Testis (tissue), 2 donors: Measurements from ENCODE around the gene MGLL.

Experiments used
- POLR2A ChIP-seq: fragments of 450-650 bp; IDR thresholded peaks from one replicate; pipeline ENCODE4 v1.6.1; 2017; ENCODE audit warnings: antibody characterized with exemption, mild to moderate bottlenecking, moderate library complexity
- TF ChIP-seq, protein P1 (sequence below), 3 experiments: fragments of 450-650 bp in 2 of 3; fragments of 200-600 bp in 1 of 3; sonication (generic) in 1 of 3; IDR thresholded peaks; one replicate each; pipeline ENCODE4 v1.5.1; 2016 to 2019; ENCODE audit warnings: antibody characterized with exemption in 3 of 3, mild to moderate bottlenecking in 2 of 3, moderate library complexity in 1 of 3

DNA sequence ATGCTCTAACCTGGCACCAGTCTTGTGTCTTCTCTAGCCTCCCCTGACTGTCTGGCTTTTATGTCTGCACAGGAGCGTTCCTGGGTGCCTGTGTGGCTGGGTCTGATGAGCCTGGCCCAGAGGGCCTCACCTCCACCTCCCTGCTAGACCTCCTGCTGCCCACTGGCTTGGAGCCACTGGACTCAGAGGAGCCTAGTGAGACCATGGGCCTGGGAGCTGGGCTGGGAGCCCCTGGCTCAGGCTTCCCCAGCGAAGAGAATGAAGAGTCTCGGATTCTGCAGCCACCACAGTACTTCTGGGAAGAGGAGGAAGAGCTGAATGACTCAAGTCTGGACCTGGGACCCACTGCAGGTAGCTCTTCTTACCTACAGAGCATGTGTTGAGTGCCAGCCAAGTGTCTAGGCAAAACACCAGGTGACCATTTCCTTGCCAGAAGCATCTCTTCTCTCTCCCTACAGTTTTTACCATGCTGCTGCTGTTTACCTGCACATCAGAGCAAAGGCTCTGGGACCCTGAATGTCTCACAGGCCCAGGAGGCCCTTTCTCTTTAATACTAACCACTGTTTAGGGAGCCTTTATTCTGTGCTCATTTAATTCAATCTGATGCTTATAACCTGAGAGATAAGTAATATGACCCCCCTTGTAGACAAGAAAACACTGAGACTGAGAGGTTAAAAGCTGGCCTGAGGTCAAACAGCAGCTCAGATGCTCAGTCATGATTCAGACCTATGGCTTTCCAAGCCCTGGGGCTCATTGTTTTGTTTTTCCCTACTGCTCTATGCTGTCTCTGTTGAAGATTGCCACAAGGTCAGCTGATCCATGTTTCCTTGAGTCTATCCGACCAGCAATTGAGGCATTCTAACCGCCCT is 182.9 kb downstream of the MGLL start:
- TF ChIP-seq, protein P1, sequence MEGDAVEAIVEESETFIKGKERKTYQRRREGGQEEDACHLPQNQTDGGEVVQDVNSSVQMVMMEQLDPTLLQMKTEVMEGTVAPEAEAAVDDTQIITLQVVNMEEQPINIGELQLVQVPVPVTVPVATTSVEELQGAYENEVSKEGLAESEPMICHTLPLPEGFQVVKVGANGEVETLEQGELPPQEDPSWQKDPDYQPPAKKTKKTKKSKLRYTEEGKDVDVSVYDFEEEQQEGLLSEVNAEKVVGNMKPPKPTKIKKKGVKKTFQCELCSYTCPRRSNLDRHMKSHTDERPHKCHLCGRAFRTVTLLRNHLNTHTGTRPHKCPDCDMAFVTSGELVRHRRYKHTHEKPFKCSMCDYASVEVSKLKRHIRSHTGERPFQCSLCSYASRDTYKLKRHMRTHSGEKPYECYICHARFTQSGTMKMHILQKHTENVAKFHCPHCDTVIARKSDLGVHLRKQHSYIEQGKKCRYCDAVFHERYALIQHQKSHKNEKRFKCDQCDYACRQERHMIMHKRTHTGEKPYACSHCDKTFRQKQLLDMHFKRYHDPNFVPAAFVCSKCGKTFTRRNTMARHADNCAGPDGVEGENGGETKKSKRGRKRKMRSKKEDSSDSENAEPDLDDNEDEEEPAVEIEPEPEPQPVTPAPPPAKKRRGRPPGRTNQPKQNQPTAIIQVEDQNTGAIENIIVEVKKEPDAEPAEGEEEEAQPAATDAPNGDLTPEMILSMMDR (IDR thresholded peaks at IDR 0.05): no peak
- no peak for TF ChIP-seq POLR2A
